ENCODE measurements around the gene PLCG2. TPM values are rescaled to one million over a fixed set of nuclear protein-coding genes. Genes with fewer than 3 reads are reported as not detected.
"Not testable (repeated sequence)": the region's sequence is repeated elsewhere in the genome, so short reads cannot be mapped to it uniquely, and the experiment has no call there.

The PLCG2 gene
- total and polyA plus RNA-seq, 9 donors: 4.6 to 7.6 (median 5.3) TPM

- WGBS (ENCODE audit: insufficient coverage): no CpG with 5 or more reads among the region's 1 CpG
- no peak for DNase-seq
Observed at GRCh38 chr16:81975637-81976036, 196.5 kb downstream of the PLCG2 start.

GRCh38 chr16:81977335-81977942 is 198.3 kb downstream of the PLCG2 start:
- 88% methylated on average over 20 of the region's 26 CpGs for WGBS (ENCODE audit: insufficient coverage)
- not testable (repeated sequence) for H3K4me1 ChIP-seq (ENCODE audit: control insufficient read depth, insufficient read depth, low read length); H3K9me3 ChIP-seq (replicated peaks; ENCODE audit: control insufficient read depth, low read depth, low read length); H3K27me3 ChIP-seq (ENCODE audit: control insufficient read depth, insufficient read depth, low read length); H3K36me3 ChIP-seq (ENCODE audit: control insufficient read depth, insufficient read depth, low read length); DNase-seq; H3K27ac ChIP-seq (ENCODE audit: low read length); H3K4me3 ChIP-seq (ENCODE audit: low read length)

More at GRCh38 chr16:81975637-81976036, 196.5 kb downstream of the PLCG2 start:
- Histone ChIP-seq H3K27ac (ENCODE audit: low read length) (no peak overlapping the region), H3K9me3 (replicated peaks; ENCODE audit: control insufficient read depth, low read depth, low read length) (peaks cover 9% of the 10 kb centered on the region), H3K4me3 (ENCODE audit: low read length) (no peak overlapping the region), H3K27me3 (ENCODE audit: control insufficient read depth, insufficient read depth, low read length) (no peaks in the 10 kb centered on the region), H3K36me3 (ENCODE audit: control insufficient read depth, insufficient read depth, low read length) (no peaks in the 10 kb centered on the region), H3K4me1 (ENCODE audit: control insufficient read depth, insufficient read depth, low read length) (no peaks in the 10 kb centered on the region)

GRCh38 chr16:81987121-81987520 is 208.0 kb downstream of the PLCG2 start:
- Histone ChIP-seq H3K36me3 (ENCODE audit: control insufficient read depth, insufficient read depth, low read length) (no peaks in the 10 kb centered on the region), H3K27me3 (ENCODE audit: control insufficient read depth, insufficient read depth, low read length) (no peaks in the 10 kb centered on the region), H3K27ac (ENCODE audit: low read length) (no peak overlapping the region), H3K4me3 (ENCODE audit: low read length) (no peak overlapping the region), H3K9me3 (replicated peaks; ENCODE audit: control insufficient read depth, low read depth, low read length) (no peaks in the 10 kb centered on the region), H3K4me1 (ENCODE audit: control insufficient read depth, insufficient read depth, low read length) (no peaks in the 10 kb centered on the region)
- DNase-seq: no peak
- WGBS (ENCODE audit: insufficient coverage): 82% methylated on average over 6 of the region's 8 CpGs

- H3K9me3 ChIP-seq (replicated peaks; ENCODE audit: control insufficient read depth, low read depth, low read length): no peaks in the 10 kb centered on the region
- H3K4me1 ChIP-seq (ENCODE audit: control insufficient read depth, insufficient read depth, low read length): no peaks in the 10 kb centered on the region
- no peaks in the 10 kb centered on the region for H3K36me3 ChIP-seq (ENCODE audit: control insufficient read depth, insufficient read depth, low read length)
- H3K27ac ChIP-seq (ENCODE audit: low read length): no peak overlapping the region
- H3K27me3 ChIP-seq (ENCODE audit: control insufficient read depth, insufficient read depth, low read length): no peaks in the 10 kb centered on the region
- 79% methylated on average over 2 of the region's 5 CpGs for WGBS (ENCODE audit: insufficient coverage)
- no peak for DNase-seq
- H3K4me3 ChIP-seq (ENCODE audit: low read length): no peak overlapping the region
Observed at GRCh38 chr16:81987706-81988105, 208.6 kb downstream of the PLCG2 start.

- 43% methylated on average over 2 of the region's 3 CpGs for WGBS (ENCODE audit: insufficient coverage)
- Histone ChIP-seq H3K27me3 (ENCODE audit: control insufficient read depth, insufficient read depth, low read length) (no peaks in the 10 kb centered on the region), H3K4me1 (ENCODE audit: control insufficient read depth, insufficient read depth, low read length) (no peaks in the 10 kb centered on the region), H3K27ac (ENCODE audit: low read length) (no peak overlapping the region), H3K9me3 (replicated peaks; ENCODE audit: control insufficient read depth, low read depth, low read length) (no peaks in the 10 kb centered on the region), H3K36me3 (ENCODE audit: control insufficient read depth, insufficient read depth, low read length) (no peaks in the 10 kb centered on the region), H3K4me3 (ENCODE audit: low read length) (no peak overlapping the region)
- DNase-seq: peak; percentile 22
Observed at GRCh38 chr16:81992859-81993258, 213.8 kb downstream of the PLCG2 start.

GRCh38 chr16:81994485-81994884 is 215.4 kb downstream of the PLCG2 start:
- H3K27me3 ChIP-seq (ENCODE audit: control insufficient read depth, insufficient read depth, low read length): no peaks in the 10 kb centered on the region
- H3K27ac ChIP-seq (ENCODE audit: low read length): no peak overlapping the region
- no peak for DNase-seq
- no peaks in the 10 kb centered on the region for H3K4me1 ChIP-seq (ENCODE audit: control insufficient read depth, insufficient read depth, low read length)
- no peaks in the 10 kb centered on the region for H3K9me3 ChIP-seq (replicated peaks; ENCODE audit: control insufficient read depth, low read depth, low read length)
- no peaks in the 10 kb centered on the region for H3K36me3 ChIP-seq (ENCODE audit: control insufficient read depth, insufficient read depth, low read length)
- WGBS (ENCODE audit: insufficient coverage): 92% methylated on average over 1 of the region's 5 CpGs
- no peak overlapping the region for H3K4me3 ChIP-seq (ENCODE audit: low read length)

GRCh38 chr16:81995651-81996050 is 216.6 kb downstream of the PLCG2 start:
- Histone ChIP-seq H3K27me3 (ENCODE audit: control insufficient read depth, insufficient read depth, low read length) (no peaks in the 10 kb centered on the region), H3K9me3 (replicated peaks; ENCODE audit: control insufficient read depth, low read depth, low read length) (no peaks in the 10 kb centered on the region), H3K4me3 (ENCODE audit: low read length) (no peak overlapping the region), H3K36me3 (ENCODE audit: control insufficient read depth, insufficient read depth, low read length) (no peaks in the 10 kb centered on the region), H3K4me1 (ENCODE audit: control insufficient read depth, insufficient read depth, low read length) (no peaks in the 10 kb centered on the region), H3K27ac (ENCODE audit: low read length) (no peak overlapping the region)
- WGBS (ENCODE audit: insufficient coverage): 100% methylated on average over 1 of the region's 3 CpGs
- no peak for DNase-seq

- H3K4me1 ChIP-seq (ENCODE audit: control insufficient read depth, insufficient read depth, low read length): no peaks in the 10 kb centered on the region
- H3K27me3 ChIP-seq (ENCODE audit: control insufficient read depth, insufficient read depth, low read length): no peaks in the 10 kb centered on the region
- 51% methylated on average over 2 of the region's 11 CpGs for WGBS (ENCODE audit: insufficient coverage)
- no peaks in the 10 kb centered on the region for H3K9me3 ChIP-seq (replicated peaks; ENCODE audit: control insufficient read depth, low read depth, low read length)
- no peak overlapping the region for H3K4me3 ChIP-seq (ENCODE audit: low read length)
- H3K27ac ChIP-seq (ENCODE audit: low read length): peak overlapping the region; percentile 42
- H3K36me3 ChIP-seq (ENCODE audit: control insufficient read depth, insufficient read depth, low read length): no peaks in the 10 kb centered on the region
- DNase-seq: peak; percentile 90
Observed at GRCh38 chr16:81996664-81997509, 217.8 kb downstream of the PLCG2 start.

GRCh38 chr16:81997738-81998137 is 218.6 kb downstream of the PLCG2 start:
- Histone ChIP-seq H3K36me3 (ENCODE audit: control insufficient read depth, insufficient read depth, low read length) (no peaks in the 10 kb centered on the region), H3K27ac (ENCODE audit: low read length) (no peak overlapping the region), H3K4me1 (ENCODE audit: control insufficient read depth, insufficient read depth, low read length) (no peaks in the 10 kb centered on the region), H3K4me3 (ENCODE audit: low read length) (no peak overlapping the region), H3K9me3 (replicated peaks; ENCODE audit: control insufficient read depth, low read depth, low read length) (no peaks in the 10 kb centered on the region), H3K27me3 (ENCODE audit: control insufficient read depth, insufficient read depth, low read length) (no peaks in the 10 kb centered on the region)
- WGBS (ENCODE audit: insufficient coverage): no CpG with 5 or more reads among the region's 2 CpGs
- DNase-seq: peak; percentile 38

GRCh38 chr16:82002831-82003230 is 223.7 kb downstream of the PLCG2 start:
- WGBS (ENCODE audit: insufficient coverage): 100% methylated on average over 2 of the region's 3 CpGs
- Histone ChIP-seq H3K27ac (ENCODE audit: low read length) (no peak overlapping the region), H3K27me3 (ENCODE audit: control insufficient read depth, insufficient read depth, low read length) (no peaks in the 10 kb centered on the region), H3K9me3 (replicated peaks; ENCODE audit: control insufficient read depth, low read depth, low read length) (no peaks in the 10 kb centered on the region), H3K36me3 (ENCODE audit: control insufficient read depth, insufficient read depth, low read length) (no peaks in the 10 kb centered on the region), H3K4me1 (ENCODE audit: control insufficient read depth, insufficient read depth, low read length) (no peaks in the 10 kb centered on the region), H3K4me3 (ENCODE audit: low read length) (no peak overlapping the region)
- DNase-seq: no peak
